ENCODE measurements around the gene CD2BP2.
A peak's percentile ranks its signal among the peaks of the same experiment; 100 is the strongest.

CD2BP2 gene

DNA sequence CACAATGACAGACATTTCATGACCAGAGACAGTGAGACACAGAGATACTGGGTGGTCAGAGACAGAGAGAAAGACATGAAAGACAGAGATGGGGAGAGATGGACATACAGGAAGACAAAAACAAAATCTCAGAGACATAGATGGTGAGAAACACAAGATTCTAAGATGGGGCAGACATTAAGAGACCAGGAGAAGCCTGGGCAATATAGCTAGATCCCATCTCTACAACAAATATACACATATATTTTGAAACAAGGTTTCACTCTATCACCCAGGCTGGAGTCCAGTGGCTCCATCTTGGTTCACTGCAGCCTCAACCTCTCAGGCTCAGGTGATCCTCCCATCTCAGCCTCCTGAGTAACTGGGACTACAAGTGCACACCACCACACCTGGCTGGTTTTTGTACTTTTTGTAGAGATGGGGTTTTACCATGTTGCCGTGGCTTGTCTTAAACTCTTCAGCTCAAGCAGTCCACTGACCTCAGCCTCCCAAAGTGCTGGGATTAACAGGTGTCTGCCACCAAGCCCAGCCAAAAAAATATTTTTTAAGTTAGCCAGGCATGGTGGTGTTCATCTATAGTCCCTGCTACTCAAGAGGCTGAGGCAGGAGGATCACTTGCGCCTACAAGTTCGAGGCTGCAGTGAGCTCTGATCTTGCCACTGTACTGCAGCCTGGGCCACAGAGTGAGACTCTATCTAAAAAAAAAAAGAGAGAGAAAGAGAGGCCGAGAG, 25.1 kb upstream of the CD2BP2 start:
- Histone ChIP-seq H3K4me1 (ENCODE audit: control insufficient read depth, low read depth, low read length) (peaks cover 3% of the 10 kb centered on the region), H4K5ac (ENCODE audit: low read length) (no peak overlapping the region), H2BK5ac (ENCODE audit: low read length) (no peak overlapping the region), H3K9ac (ENCODE audit: low read length) (no peak overlapping the region), H2AK5ac (ENCODE audit: low read length) (no peak overlapping the region), H3K4ac (ENCODE audit: low read depth, low read length) (no peak overlapping the region), H3K79me1 (ENCODE audit: low read length) (no peaks in the 10 kb centered on the region), H3K79me2 (ENCODE audit: control insufficient read depth, insufficient read depth, low read length) (no peaks in the 10 kb centered on the region), H4K8ac (ENCODE audit: low read depth, low read length) (no peak overlapping the region), H2BK15ac (replicated peaks; ENCODE audit: low read depth) (no peak overlapping the region), H3K4me3 (ENCODE audit: low read length) (no peak overlapping the region), H3K4me2 (ENCODE audit: low read length) (no peak overlapping the region), H3K27ac (ENCODE audit: low read depth, low read length) (no peak overlapping the region), H3K18ac (ENCODE audit: low read length) (no peak overlapping the region), H2BK120ac (ENCODE audit: low read depth, low read length) (no peak overlapping the region), H3K27me3 (ENCODE audit: insufficient read depth, low read length, poor library complexity) (no peaks in the 10 kb centered on the region), H3K36me3 (ENCODE audit: control insufficient read depth, insufficient read depth, low read length) (no peaks in the 10 kb centered on the region), H3K23ac (ENCODE audit: low read length) (no peak overlapping the region), H3K56ac (ENCODE audit: low read length) (no peak overlapping the region)
- DNase-seq: no peak
- no CpG with 5 or more reads among the region's 4 CpGs for WGBS (ENCODE audit: extremely low coverage, insufficient coverage, low lambda C conversion rate)

DNA sequence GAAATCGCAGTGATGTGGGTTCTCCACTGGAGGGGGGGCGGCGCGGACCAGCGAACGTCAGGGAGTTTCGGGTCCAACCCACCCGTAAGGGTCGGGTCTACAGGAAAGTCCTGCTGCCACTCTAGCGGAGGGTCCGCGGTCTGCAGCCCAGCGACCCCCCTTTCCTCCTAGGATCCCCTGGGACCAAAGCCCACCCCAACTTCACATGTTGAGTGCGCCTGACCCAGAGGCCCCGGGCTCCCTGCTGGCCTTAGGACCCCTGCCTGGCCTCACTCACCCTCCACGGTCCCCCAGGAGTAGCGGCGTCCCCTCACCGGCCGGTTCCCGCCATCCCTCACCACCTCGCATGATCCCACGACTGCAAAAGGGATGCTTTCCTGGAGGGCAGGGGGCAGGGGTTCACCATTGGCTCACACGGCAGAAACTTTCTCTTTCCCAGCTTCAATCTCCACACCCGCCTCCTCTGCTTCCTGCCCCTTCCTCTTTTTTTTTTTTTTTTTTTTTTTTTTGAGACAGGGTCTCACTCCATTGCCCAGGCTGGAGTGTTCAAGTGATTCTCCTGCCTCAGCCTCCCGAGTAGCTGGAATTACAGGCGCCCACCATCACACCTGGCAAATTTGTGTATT, 24.2 kb upstream of the CD2BP2 start:
- Histone ChIP-seq H3K27ac (ENCODE audit: low read depth, low read length) (peak overlapping the region; percentile 60), H2AK5ac (ENCODE audit: low read length) (no peak overlapping the region), H2BK15ac (replicated peaks; ENCODE audit: low read depth) (no peak overlapping the region), H3K36me3 (ENCODE audit: control insufficient read depth, insufficient read depth, low read length) (no peaks in the 10 kb centered on the region), H4K8ac (ENCODE audit: low read depth, low read length) (no peak overlapping the region), H3K56ac (ENCODE audit: low read length) (peak overlapping the region; percentile 94), H3K27me3 (ENCODE audit: insufficient read depth, low read length, poor library complexity) (no peaks in the 10 kb centered on the region), H3K4ac (ENCODE audit: low read depth, low read length) (peak overlapping the region; percentile 40), H2BK5ac (ENCODE audit: low read length) (no peak overlapping the region), H3K4me2 (ENCODE audit: low read length) (peak overlapping the region; percentile 91), H3K79me1 (ENCODE audit: low read length) (no peaks in the 10 kb centered on the region), H4K5ac (ENCODE audit: low read length) (no peak overlapping the region), H3K23ac (ENCODE audit: low read length) (peak overlapping the region; percentile 94), H2BK120ac (ENCODE audit: low read depth, low read length) (no peak overlapping the region), H3K18ac (ENCODE audit: low read length) (no peak overlapping the region), H3K4me3 (ENCODE audit: low read length) (peak overlapping the region; percentile 65), H3K79me2 (ENCODE audit: control insufficient read depth, insufficient read depth, low read length) (no peaks in the 10 kb centered on the region), H3K9ac (ENCODE audit: low read length) (peak overlapping the region; percentile 89), H3K4me1 (ENCODE audit: control insufficient read depth, low read depth, low read length) (peaks cover 3% of the 10 kb centered on the region)
- no peak for DNase-seq
- WGBS (ENCODE audit: extremely low coverage, insufficient coverage, low lambda C conversion rate): no CpG with 5 or more reads among the region's 27 CpGs

- Histone ChIP-seq H3K4me3 (ENCODE audit: low read length) (peak overlapping the region; percentile 65), H3K79me1 (ENCODE audit: low read length) (no peaks in the 10 kb centered on the region), H3K27me3 (ENCODE audit: insufficient read depth, low read length, poor library complexity) (no peaks in the 10 kb centered on the region), H4K5ac (ENCODE audit: low read length) (no peak overlapping the region), H3K27ac (ENCODE audit: low read depth, low read length) (peak overlapping the region; percentile 76), H3K4me1 (ENCODE audit: control insufficient read depth, low read depth, low read length) (peaks cover 3% of the 10 kb centered on the region), H2BK5ac (ENCODE audit: low read length) (peak overlapping the region; percentile 4), H3K18ac (ENCODE audit: low read length) (peak overlapping the region; percentile 1), H2BK120ac (ENCODE audit: low read depth, low read length) (no peak overlapping the region), H3K4me2 (ENCODE audit: low read length) (peak overlapping the region; percentile 91), H4K8ac (ENCODE audit: low read depth, low read length) (no peak overlapping the region), H2BK15ac (replicated peaks; ENCODE audit: low read depth) (no peak overlapping the region), H3K36me3 (ENCODE audit: control insufficient read depth, insufficient read depth, low read length) (no peaks in the 10 kb centered on the region), H3K9ac (ENCODE audit: low read length) (peak overlapping the region; percentile 89), H3K56ac (ENCODE audit: low read length) (peak overlapping the region; percentile 94), H3K23ac (ENCODE audit: low read length) (peak overlapping the region; percentile 94), H3K4ac (ENCODE audit: low read depth, low read length) (peak overlapping the region; percentile 40), H2AK5ac (ENCODE audit: low read length) (no peak overlapping the region), H3K79me2 (ENCODE audit: control insufficient read depth, insufficient read depth, low read length) (no peaks in the 10 kb centered on the region)
- WGBS (ENCODE audit: extremely low coverage, insufficient coverage, low lambda C conversion rate): no CpG with 5 or more reads among the region's 67 CpGs
- DNase-seq: peak; percentile 99
These were observed 23.4 kb upstream of the CD2BP2 start for GRCh38 chr16:30378236-30379157.

- Histone ChIP-seq H3K27me3 (ENCODE audit: insufficient read depth, low read length, poor library complexity) (no peaks in the 10 kb centered on the region), H2BK120ac (ENCODE audit: low read depth, low read length) (no peak overlapping the region), H2AK5ac (ENCODE audit: low read length) (no peak overlapping the region), H3K56ac (ENCODE audit: low read length) (peak overlapping the region; percentile 95), H3K79me2 (ENCODE audit: control insufficient read depth, insufficient read depth, low read length) (no peaks in the 10 kb centered on the region), H3K4me2 (ENCODE audit: low read length) (peak overlapping the region; percentile 61), H2BK5ac (ENCODE audit: low read length) (peak overlapping the region; percentile 80), H3K23ac (ENCODE audit: low read length) (no peak overlapping the region), H3K4ac (ENCODE audit: low read depth, low read length) (peak overlapping the region; percentile 93), H3K27ac (ENCODE audit: low read depth, low read length) (peak overlapping the region; percentile 99), H4K8ac (ENCODE audit: low read depth, low read length) (no peak overlapping the region), H3K4me1 (ENCODE audit: control insufficient read depth, low read depth, low read length) (peaks cover 3% of the 10 kb centered on the region), H3K18ac (ENCODE audit: low read length) (peak overlapping the region; percentile 95), H2BK15ac (replicated peaks; ENCODE audit: low read depth) (no peak overlapping the region), H3K9ac (ENCODE audit: low read length) (peak overlapping the region; percentile 85), H3K36me3 (ENCODE audit: control insufficient read depth, insufficient read depth, low read length) (no peaks in the 10 kb centered on the region), H4K5ac (ENCODE audit: low read length) (no peak overlapping the region), H3K4me3 (ENCODE audit: low read length) (peak overlapping the region; percentile 43), H3K79me1 (ENCODE audit: low read length) (no peaks in the 10 kb centered on the region)
- no CpG with 5 or more reads among the region's 39 CpGs for WGBS (ENCODE audit: extremely low coverage, insufficient coverage, low lambda C conversion rate)
- DNase-seq: peak; percentile 95
These were observed 22.7 kb upstream of the CD2BP2 start for GRCh38 chr16:30377812-30378235.

DNA sequence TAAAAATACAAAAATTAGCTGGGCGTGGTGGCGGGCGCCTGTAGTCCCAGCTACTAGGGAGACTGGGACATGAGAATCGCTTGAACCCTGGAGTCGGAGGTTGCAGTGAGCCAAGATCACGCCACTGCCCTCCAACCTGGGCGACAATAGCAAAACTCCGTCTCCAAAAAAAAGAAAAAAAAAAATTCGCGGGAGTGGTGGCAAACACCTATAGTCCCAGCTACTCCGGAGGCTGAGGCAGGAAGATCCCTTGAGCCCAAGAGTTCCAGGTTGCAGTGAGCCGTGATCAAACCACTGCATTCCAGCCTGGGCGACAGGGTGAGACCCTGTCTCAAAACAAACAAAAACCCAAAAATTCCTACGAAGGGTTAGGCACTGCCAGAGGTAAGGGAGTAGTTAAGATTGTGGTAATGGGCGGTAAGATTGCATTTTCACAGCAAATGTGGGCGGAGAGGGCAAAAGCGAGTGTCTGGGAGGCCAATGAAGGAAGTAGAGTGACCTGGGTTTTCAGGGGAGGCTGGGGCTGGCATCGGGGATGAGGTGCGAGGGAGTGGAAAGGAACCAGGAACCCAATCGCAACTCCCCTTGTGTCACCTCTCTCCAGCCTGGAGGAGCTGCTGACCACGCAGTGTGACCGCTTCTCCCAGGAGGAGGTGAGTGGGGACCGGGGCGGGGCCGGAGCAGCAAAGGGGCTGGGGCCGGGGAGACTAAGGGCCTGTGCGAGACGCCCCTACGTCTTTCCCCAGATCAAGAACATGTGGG, 22.1 kb upstream of the CD2BP2 start:
- H3K23ac ChIP-seq (ENCODE audit: low read length): no peak overlapping the region
- H2BK15ac ChIP-seq (replicated peaks; ENCODE audit: low read depth): no peak overlapping the region
- no peak overlapping the region for H3K4me3 ChIP-seq (ENCODE audit: low read length)
- peak overlapping the region; percentile 62 for H3K18ac ChIP-seq (ENCODE audit: low read length)
- H3K4ac ChIP-seq (ENCODE audit: low read depth, low read length): peak overlapping the region; percentile 46
- WGBS (ENCODE audit: extremely low coverage, insufficient coverage, low lambda C conversion rate): no CpG with 5 or more reads among the region's 29 CpGs
- no peaks in the 10 kb centered on the region for H3K27me3 ChIP-seq (ENCODE audit: insufficient read depth, low read length, poor library complexity)
- H3K36me3 ChIP-seq (ENCODE audit: control insufficient read depth, insufficient read depth, low read length): no peaks in the 10 kb centered on the region
- H2BK5ac ChIP-seq (ENCODE audit: low read length): peak overlapping the region; percentile 3
- peak overlapping the region; percentile 95 for H3K56ac ChIP-seq (ENCODE audit: low read length)
- H2AK5ac ChIP-seq (ENCODE audit: low read length): no peak overlapping the region
- DNase-seq: peak; percentile 75
- H4K5ac ChIP-seq (ENCODE audit: low read length): peak overlapping the region; percentile 63
- peak overlapping the region; percentile 84 for H4K8ac ChIP-seq (ENCODE audit: low read depth, low read length)
- no peak overlapping the region for H2BK120ac ChIP-seq (ENCODE audit: low read depth, low read length)
- H3K4me1 ChIP-seq (ENCODE audit: control insufficient read depth, low read depth, low read length): peaks cover 3% of the 10 kb centered on the region
- H3K79me2 ChIP-seq (ENCODE audit: control insufficient read depth, insufficient read depth, low read length): no peaks in the 10 kb centered on the region
- no peaks in the 10 kb centered on the region for H3K79me1 ChIP-seq (ENCODE audit: low read length)
- peak overlapping the region; percentile 85 for H3K9ac ChIP-seq (ENCODE audit: low read length)
- H3K27ac ChIP-seq (ENCODE audit: low read depth, low read length): peak overlapping the region; percentile 99
- peak overlapping the region; percentile 15 for H3K4me2 ChIP-seq (ENCODE audit: low read length)

All from mesendoderm (in vitro differentiated cells).